ENCODE data around the gene ARHGEF16. TPM values are rescaled to one million over a fixed set of nuclear protein-coding genes. Genes with fewer than 3 reads are reported as not detected.

ARHGEF16 gene
- total RNA-seq, 1 donor from 2014 or later, result 1.3 TPM

- H3K9me3 Mint-ChIP-seq, result no peaks in the 10 kb centered on the region
- Histone ChIP-seq H3K9me3 (ENCODE audit: low read depth) (no peaks in the 10 kb centered on the region), H3F3A (ENCODE audit: low read depth) (no peaks in the 10 kb centered on the region), H3K27me3 (no peaks in the 10 kb centered on the region), H3K4me1 (no peaks in the 10 kb centered on the region), H3K79me2 (ENCODE audit: low read depth) (no peaks in the 10 kb centered on the region), H3K9ac (no peak overlapping the region), H2AFZ (replicated peaks) (no peak overlapping the region), H3K36me3 (no peaks in the 10 kb centered on the region), H3K27ac (no peak overlapping the region), H3K4me3 (no peak overlapping the region), H4K20me1 (ENCODE audit: low read depth) (peaks cover 28% of the 10 kb centered on the region), H3K4me2 (no peak overlapping the region)
- no peaks in the 10 kb centered on the region for H3K27me3 Mint-ChIP-seq (ENCODE audit: insufficient read depth, low read depth)
- TF ChIP-seq EZH2phosphoT487 (IDR thresholded peaks at IDR 0.05), result no peak
- TF ChIP-seq CTCF (IDR thresholded peaks at IDR 0.05), result no peak
- TF ChIP-seq EZH2 (IDR thresholded peaks at IDR 0.05), result no peak
- no peak overlapping the region for H3K27ac Mint-ChIP-seq
- H3K4me3 Mint-ChIP-seq, result no peak overlapping the region
- no peak for DNase-seq (ENCODE audit: low spot score)
- H3K36me3 Mint-ChIP-seq, result peaks cover 3% of the 10 kb centered on the region
- no peaks in the 10 kb centered on the region for H3K4me1 Mint-ChIP-seq
These were observed 55.3 kb downstream of the ARHGEF16 start for GRCh38 chr1:3509721-3510120.

GRCh38 chr1:3510136-3510955 is 55.9 kb downstream of the ARHGEF16 start:
- H3K4me1 Mint-ChIP-seq, result no peaks in the 10 kb centered on the region
- H3K27me3 Mint-ChIP-seq (ENCODE audit: insufficient read depth, low read depth), result no peaks in the 10 kb centered on the region
- no peaks in the 10 kb centered on the region for H3K9me3 Mint-ChIP-seq
- Histone ChIP-seq H4K20me1 (ENCODE audit: low read depth) (peaks cover 22% of the 10 kb centered on the region), H3K4me3 (no peak overlapping the region), H3K27me3 (no peaks in the 10 kb centered on the region), H3K9ac (no peak overlapping the region), H3K4me2 (no peak overlapping the region), H3K79me2 (ENCODE audit: low read depth) (no peaks in the 10 kb centered on the region), H3K27ac (no peak overlapping the region), H2AFZ (replicated peaks) (no peak overlapping the region), H3K9me3 (ENCODE audit: low read depth) (no peaks in the 10 kb centered on the region), H3K4me1 (no peaks in the 10 kb centered on the region), H3F3A (ENCODE audit: low read depth) (no peaks in the 10 kb centered on the region), H3K36me3 (no peaks in the 10 kb centered on the region)
- peaks cover 3% of the 10 kb centered on the region for H3K36me3 Mint-ChIP-seq
- no peak overlapping the region for H3K27ac Mint-ChIP-seq
- DNase-seq (ENCODE audit: low spot score), result no peak
- no peak overlapping the region for H3K4me3 Mint-ChIP-seq
- TF ChIP-seq EZH2phosphoT487 (IDR thresholded peaks at IDR 0.05) (no peak), CTCF (IDR thresholded peaks at IDR 0.05) (no peak), EZH2 (IDR thresholded peaks at IDR 0.05) (no peak)

- H3K27me3 ChIP-seq, result no peaks in the 10 kb centered on the region
- no peak overlapping the region for H2AFZ ChIP-seq (replicated peaks)
- no peak overlapping the region for H3K27ac ChIP-seq
- H3K9me3 ChIP-seq (ENCODE audit: low read depth), result no peaks in the 10 kb centered on the region
- H4K20me1 ChIP-seq (ENCODE audit: low read depth), result peaks cover 18% of the 10 kb centered on the region
- no peaks in the 10 kb centered on the region for H3K4me1 ChIP-seq
- no peak overlapping the region for H3K4me2 ChIP-seq
- Mint-ChIP-seq H3K4me3 (no peak overlapping the region), H3K36me3 (peaks cover 3% of the 10 kb centered on the region), H3K27me3 (ENCODE audit: insufficient read depth, low read depth) (no peaks in the 10 kb centered on the region), H3K9me3 (no peaks in the 10 kb centered on the region), H3K4me1 (no peaks in the 10 kb centered on the region), H3K27ac (peak overlapping the region; percentile 69)
- no peak overlapping the region for H3K9ac ChIP-seq
- H3K79me2 ChIP-seq (ENCODE audit: low read depth), result no peaks in the 10 kb centered on the region
- H3K36me3 ChIP-seq, result no peaks in the 10 kb centered on the region
- no peak for TF ChIP-seq CTCF (IDR thresholded peaks at IDR 0.05)
- no peak for TF ChIP-seq EZH2phosphoT487 (IDR thresholded peaks at IDR 0.05)
- TF ChIP-seq EZH2 (IDR thresholded peaks at IDR 0.05), result no peak
- H3K4me3 ChIP-seq, result no peak overlapping the region
- no peak for DNase-seq (ENCODE audit: low spot score)
- H3F3A ChIP-seq (ENCODE audit: low read depth), result no peaks in the 10 kb centered on the region
These were observed 56.4 kb downstream of the ARHGEF16 start for GRCh38 chr1:3510956-3511250.
